Superior temporal gyrus (tissue), 1 donor: ENCODE data around the gene LRSAM1.

Source experiments
- DNase-seq: peaks from one replicate; pipeline ENCODE4 v3.0.0-alpha.2; 2016; ENCODE audit errors: extremely low spot score

The LRSAM1 gene

GRCh38 chr9:127517620-127518019, 66.3 kb downstream of the LRSAM1 start:
- no peak for DNase-seq

DNA sequence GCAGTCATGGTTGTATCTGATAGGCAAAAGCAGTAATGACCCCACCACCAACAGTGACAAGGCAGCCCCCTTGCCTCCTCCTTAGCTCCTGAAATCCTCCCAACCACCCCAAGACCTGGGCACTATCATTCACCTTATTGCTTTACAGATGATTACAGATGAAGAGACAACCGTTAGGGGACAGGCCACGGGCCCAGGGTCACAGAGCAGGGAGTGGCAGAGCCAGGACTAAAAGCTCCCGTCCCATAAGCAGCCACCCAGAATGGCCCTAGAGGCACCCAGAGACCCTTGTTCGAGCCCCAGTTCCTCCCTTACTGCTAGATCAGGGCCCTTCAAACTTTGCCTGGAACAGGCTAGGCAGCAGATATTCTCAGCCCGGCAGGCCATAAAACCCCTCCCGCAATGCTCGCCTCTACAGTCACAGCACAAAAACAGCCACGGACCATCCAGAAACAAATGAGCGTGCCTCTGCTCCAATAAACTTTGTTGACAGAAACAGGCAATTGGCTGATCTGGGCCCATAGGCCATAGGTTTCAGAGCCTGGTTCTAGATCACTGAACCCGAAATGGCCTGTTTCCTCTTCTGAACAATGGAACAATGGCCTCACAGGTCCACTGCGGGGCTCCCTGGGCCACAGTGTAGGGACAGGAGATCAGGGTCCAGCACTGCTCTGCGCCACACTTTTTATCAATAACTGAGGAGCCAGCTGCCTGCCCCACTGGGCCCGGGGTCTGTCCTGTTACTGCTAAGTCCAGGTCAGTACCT, 67.0 kb downstream of the LRSAM1 start:
- no peak for DNase-seq

- no peak for DNase-seq
Observed at GRCh38 chr9:127519301-127520166, 68.2 kb downstream of the LRSAM1 start.

GRCh38 chr9:127520941-127521918, 69.9 kb downstream of the LRSAM1 start:
- no peak for DNase-seq

- no peak for DNase-seq
Observed at GRCh38 chr9:127521919-127522304, 70.6 kb downstream of the LRSAM1 start.

- DNase-seq, result no peak
Observed at GRCh38 chr9:127522727-127523126, 71.4 kb downstream of the LRSAM1 start.

GRCh38 chr9:127523312-127523851, 72.1 kb downstream of the LRSAM1 start:
- DNase-seq, result no peak

- DNase-seq, result no peak
Observed at GRCh38 chr9:127524373-127524772, 73.1 kb downstream of the LRSAM1 start.

DNA sequence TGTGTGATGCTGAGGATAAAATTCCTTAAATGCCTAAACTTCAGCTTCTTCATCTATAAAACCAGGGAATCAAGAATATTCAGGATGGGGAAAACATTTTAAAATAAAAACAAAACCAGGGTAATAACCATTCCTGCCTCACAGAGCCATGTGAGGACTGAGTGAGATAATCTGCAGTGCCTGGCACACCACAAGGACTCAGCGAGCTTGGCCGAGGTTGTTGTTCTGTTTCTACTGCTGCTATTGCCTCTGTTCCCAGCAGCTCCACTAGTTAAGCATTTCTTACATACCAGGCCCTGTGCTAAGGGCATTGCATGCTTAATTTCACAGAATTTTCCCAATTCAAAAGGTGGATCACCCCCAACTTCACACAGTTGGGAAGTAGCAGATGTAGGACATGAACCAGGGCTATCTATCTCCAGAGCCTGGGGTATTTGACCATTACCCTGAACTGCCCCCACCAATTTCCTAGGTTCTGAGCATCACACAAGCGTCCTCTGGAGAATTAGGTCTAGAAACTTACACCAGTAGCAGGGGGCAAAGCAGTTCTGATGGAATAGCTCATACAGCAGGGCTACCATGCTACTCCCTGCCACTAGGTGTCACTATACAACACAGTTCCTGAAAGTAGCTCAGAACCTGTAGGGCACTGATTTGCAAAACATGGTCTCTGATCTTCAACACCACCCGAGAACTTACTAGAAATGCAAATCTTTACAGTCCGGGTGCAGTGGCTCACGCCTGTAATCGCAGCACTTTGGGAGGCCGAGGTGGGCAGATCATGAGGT, 74.3 kb downstream of the LRSAM1 start:
- DNase-seq, result no peak

DNA sequence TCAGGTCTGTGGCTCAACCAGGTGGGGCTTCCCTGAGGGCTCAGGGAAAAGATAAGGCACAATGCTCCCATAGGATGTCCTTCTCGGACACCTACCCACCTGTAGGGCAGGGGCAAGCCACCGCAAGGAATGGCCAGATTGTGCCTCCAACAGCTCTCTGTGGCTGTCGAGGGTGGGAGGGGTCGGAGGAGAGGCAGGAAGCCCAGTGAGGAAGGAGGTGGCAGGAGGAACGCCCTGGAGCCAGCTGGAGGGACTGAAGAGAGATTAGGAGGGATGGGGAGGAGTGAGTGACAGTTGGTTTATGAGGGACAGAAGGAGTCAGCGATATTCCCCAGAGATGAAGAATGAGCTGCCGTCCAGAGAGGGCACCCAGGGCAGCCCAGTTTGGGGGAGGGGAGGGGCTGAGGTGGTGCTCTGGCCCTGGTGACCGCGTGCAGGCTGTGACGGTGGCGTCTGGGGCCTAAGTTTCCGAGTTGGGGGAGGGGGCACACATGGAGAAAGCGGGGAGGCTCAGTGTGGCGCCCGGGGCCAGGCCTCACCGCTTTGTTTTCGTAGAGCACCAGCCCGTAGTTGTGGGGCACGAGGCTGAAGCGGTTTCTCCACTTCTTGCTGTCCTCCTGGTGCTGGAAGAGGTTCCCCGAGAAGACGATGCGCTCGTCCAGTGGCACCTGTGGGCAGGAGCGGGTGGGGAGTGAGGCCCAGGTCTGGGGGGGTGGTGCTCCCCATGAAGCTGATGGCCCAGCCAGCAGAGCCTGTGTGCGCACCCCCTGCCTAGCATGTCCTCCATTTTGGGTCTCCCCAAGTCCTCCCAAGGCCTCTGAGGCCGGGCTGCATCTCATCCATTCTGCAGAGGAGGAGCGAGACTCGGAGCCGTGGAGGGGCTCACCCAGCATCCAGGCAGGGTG, 75.6 kb downstream of the LRSAM1 start:
- DNase-seq, result no peak

DNA sequence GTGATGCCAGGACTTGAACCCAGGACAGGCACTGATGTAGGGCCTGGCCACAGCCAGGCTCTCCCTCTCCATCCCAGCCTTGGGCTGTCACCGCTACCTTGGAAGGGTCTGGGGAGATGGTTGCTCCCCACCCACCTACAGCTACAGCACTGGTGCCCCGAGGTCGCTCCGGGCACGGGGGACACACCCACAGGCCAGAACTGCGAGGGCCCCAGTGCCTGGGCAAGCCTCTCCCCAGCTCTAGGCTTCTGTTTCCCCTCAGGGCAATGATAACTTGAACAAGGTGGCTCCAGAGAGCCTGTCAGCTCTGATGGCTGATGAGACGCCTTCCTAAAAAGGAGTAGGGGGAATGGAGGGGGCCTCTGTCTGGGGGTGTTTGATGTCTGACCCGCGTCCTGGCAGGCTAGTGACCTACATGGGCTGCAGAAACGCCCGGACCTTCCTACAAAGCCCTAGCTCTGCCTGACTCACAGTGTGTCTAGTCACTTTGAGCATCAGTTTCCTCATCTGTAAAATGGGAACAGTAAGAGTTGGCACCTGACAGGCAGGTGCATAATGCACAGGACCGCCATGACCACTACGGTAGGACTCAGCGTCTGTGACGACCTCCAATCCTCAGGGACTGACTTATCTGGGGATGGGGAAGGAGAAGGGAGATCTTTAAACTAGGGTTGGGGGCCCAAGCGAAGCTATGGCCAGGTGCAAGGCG, 76.4 kb downstream of the LRSAM1 start:
- no peak for DNase-seq

GRCh38 chr9:127528422-127529251, 77.3 kb downstream of the LRSAM1 start:
- DNase-seq, result peak; percentile 12

- no peak for DNase-seq
Observed at GRCh38 chr9:127529671-127530070, 78.4 kb downstream of the LRSAM1 start.

DNA sequence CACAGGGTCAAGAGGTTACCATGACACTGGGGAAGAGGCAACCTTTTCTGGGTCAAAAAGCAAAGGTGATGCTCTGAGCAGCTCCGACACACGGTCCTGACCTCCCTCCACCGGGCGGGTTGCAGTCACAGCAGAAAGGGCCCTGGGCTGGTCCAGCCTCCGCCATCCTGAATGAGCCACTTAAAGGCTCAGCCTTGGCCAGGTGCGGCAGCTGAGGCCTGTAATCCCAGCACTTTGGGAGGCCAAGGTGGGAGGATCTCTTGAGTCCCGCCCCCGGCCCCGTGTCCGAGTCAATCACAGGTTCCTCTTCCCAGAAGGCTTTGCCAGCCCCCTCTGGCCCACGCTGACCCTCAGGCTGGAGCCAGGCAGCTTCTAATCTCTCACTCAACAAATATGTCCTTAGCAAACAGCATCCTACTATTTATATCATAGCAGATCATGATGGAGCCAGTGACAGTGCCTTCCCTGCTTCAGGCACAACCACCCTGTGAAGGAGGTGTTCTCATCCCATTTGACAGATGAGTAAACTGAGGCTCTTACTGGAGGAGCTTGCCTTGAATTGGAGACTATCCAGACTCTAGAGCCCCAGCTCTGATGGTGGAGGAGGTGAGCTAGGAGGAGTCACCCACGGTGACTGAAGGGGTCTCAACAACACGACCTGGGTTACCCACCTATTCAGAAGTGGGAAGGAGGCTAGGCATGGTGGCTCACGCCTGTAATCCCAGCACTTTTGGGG, 79.1 kb downstream of the LRSAM1 start:
- no peak for DNase-seq

DNA sequence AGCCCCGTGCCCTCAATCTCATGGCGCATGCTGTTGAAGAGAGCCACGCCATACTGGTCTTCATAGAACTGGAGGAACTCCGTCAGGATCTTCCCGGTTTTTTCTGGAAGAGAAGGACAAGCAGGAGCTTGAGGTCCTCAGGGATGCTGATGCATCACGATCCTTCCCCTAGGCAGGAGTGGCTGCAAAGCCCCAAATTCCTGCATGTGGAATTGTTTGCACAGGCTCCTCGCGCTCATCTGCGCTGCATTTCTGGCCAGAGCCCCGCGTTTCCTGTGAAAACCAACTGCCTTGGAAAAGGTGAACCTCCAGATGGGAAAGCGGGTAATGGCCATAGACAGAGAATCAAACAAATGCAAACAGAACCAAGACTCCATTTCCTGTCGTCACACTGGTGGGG, 80.4 kb downstream of the LRSAM1 start:
- no peak for DNase-seq

DNA sequence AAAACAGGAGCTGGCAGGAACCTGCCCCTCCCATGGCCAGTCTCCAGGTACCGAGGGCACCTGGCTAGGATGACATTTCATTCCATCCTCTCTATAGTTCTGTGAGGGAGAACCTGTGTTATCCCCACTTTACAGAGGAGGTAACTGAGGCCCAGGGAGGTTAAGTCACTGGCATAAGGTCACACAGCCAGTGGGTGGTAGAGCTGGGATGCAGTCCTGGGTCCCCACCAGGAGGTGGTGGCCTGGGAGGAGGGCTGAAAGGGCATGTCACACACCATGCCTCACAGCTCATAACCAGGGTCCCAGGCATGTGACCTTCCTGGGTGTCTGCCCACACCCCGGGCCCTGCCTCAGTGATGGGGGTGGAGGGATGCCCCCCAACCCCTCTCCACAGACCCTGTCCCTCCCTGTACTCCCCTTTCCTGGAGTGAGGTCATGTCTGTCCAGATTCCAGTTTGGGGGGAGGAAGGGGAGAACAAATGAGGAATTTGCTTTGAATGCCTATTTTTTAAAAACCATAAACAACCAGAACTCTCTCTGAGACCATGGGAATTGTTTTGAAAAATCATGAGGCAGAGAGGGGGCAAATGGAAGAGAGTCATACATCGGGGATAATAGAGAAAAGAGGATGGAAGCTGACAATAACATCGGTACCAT, 83.1 kb downstream of the LRSAM1 start:
- no peak for DNase-seq

DNA sequence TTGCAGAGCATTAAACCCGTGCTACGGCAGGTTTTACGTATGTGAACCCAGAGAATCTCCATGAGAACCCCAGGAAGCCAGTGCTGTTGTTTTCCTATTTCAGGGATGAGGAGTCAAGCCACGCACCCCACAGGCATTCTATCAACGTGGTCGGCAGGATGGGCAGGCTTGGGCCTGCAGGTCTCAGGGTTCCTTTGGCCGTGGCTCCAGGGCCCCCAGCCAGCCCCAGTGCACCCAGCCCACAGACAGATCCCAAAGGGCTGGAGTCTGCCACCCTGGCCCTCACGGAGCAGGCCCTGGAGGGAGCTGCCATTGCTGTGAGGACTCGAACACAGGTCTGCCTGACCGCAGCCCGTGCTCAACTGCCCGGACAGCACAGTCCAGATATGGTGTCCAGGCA, 83.6 kb downstream of the LRSAM1 start:
- no peak for DNase-seq
